A549 (cell line): ENCODE measurements around the gene C21orf58. TPM values are rescaled to one million over a fixed set of nuclear protein-coding genes. Genes with fewer than 3 reads are reported as not detected.

Experiments used
- ATOH8 ChIP-seq: fragments of 250-450 bp; sonication (Bioruptor Pico); IDR thresholded peaks from 2 replicates; pipeline ENCODE4 v1.5.0; 2020; ENCODE audit warnings: low read depth, mild to moderate bottlenecking, moderate library complexity
- BHLHE40 ChIP-seq: IDR thresholded peaks from 2 replicates; pipeline ENCODE4 v1.6.1; 2012; ENCODE audit warnings: low read depth, low read length, inconsistent platforms
- CBX8 ChIP-seq: fragments of 200-600 bp; sonication (generic); IDR thresholded peaks from 2 replicates; pipeline ENCODE4 v1.6.1; 2016
- CHD4 ChIP-seq: fragments of 200-600 bp; sonication (generic); IDR thresholded peaks from 2 replicates; pipeline ENCODE4 v1.6.1; 2016; ENCODE audit warnings: antibody characterized with exemption, mild to moderate bottlenecking, borderline replicate concordance
- E2F6 ChIP-seq: IDR thresholded peaks from 2 replicates; pipeline ENCODE4 v1.6.1; 2012; ENCODE audit warnings: low read depth, borderline replicate concordance
- ESRRA ChIP-seq: fragments of 150-350 bp; IDR thresholded peaks from 2 replicates; pipeline ENCODE4 v1.6.1; 2014; ENCODE audit warnings: mild to moderate bottlenecking, low read length, borderline replicate concordance
- FOSL2 ChIP-seq, 2 experiments: fragments of 450-650 bp in 1 of 2; fragments of >200 bp in 1 of 2; sonication (Bioruptor Twin) in 1 of 2; formaldehyde crosslinking; IDR thresholded peaks; 2 replicates each; pipeline versions ENCODE4 v1.5.0 to v1.6.1; 2016 to 2020; ENCODE audit warnings: mild to moderate bottlenecking in 1 of 2, moderate library complexity in 1 of 2
- FOXS1 ChIP-seq: fragments of 250-450 bp; sonication (Bioruptor Pico); IDR thresholded peaks from 2 replicates; pipeline ENCODE4 v1.5.0; 2020; ENCODE audit warnings: mild to moderate bottlenecking, moderate library complexity
- GATA3 ChIP-seq: IDR thresholded peaks from 2 replicates; pipeline ENCODE4 v1.6.1; 2012; ENCODE audit warnings: borderline replicate concordance
- HEYL ChIP-seq: fragments of 250-450 bp; sonication (Bioruptor Pico); IDR thresholded peaks from 2 replicates; pipeline ENCODE4 v1.8.0; 2021; ENCODE audit warnings: mild to moderate bottlenecking, moderate library complexity
- HOXB13 ChIP-seq: fragments of 250-450 bp; sonication (Bioruptor Pico); IDR thresholded peaks from 2 replicates; pipeline ENCODE4 v1.5.0; 2020; ENCODE audit warnings: low read depth, mild to moderate bottlenecking, moderate library complexity
- JUN ChIP-seq, 2 experiments: fragments of >200 bp; sonication (Bioruptor Twin); formaldehyde crosslinking; IDR thresholded peaks; 2 replicates in 1 of 2; 3 replicates in 1 of 2; pipeline ENCODE4 v1.6.1; 2016 to 2017
- KDM5A ChIP-seq: fragments of 200-600 bp; sonication (generic); IDR thresholded peaks from 2 replicates; pipeline ENCODE4 v1.6.1; 2016; ENCODE audit warnings: antibody characterized with exemption, mild to moderate bottlenecking
- MAZ ChIP-seq: fragments of 150-350 bp; IDR thresholded peaks from 2 replicates; pipeline ENCODE4 v1.6.1; 2014; ENCODE audit warnings: antibody characterized with exemption, low read depth, low read length, borderline replicate concordance
- MYC ChIP-seq: IDR thresholded peaks from 2 replicates; pipeline ENCODE4 v1.6.1; 2012; ENCODE audit warnings: mild to moderate bottlenecking, inconsistent platforms, low read length, improper control_type of control experiment, borderline replicate concordance
- NR3C1 ChIP-seq: fragments of >200 bp; sonication (Bioruptor Twin); formaldehyde crosslinking; IDR thresholded peaks from 3 replicates; pipeline ENCODE4 v1.6.1; 2017
- POLR2A ChIP-seq: IDR thresholded peaks from 2 replicates; pipeline ENCODE4 v1.6.1; 2012; ENCODE audit warnings: mild to moderate bottlenecking, low read length
- POLR2AphosphoS2 ChIP-seq: conservative IDR thresholded peaks from 2 replicates; pipeline ENCODE4 v1.6.1; 2012; ENCODE audit warnings: low read length, improper control_type of control experiment, inconsistent platforms
- RNF2 ChIP-seq: fragments of 200-600 bp; sonication (generic); IDR thresholded peaks from 2 replicates; pipeline ENCODE4 v1.6.1; 2016; ENCODE audit warnings: low read depth, mild to moderate bottlenecking, antibody characterized with exemption, moderate library complexity, borderline replicate concordance
- SMC3 ChIP-seq: fragments of >200 bp; sonication (Bioruptor Twin); formaldehyde crosslinking; IDR thresholded peaks from 3 replicates; pipeline ENCODE4 v1.6.1; 2018; ENCODE audit warnings: inconsistent platforms
- SREBF2 ChIP-seq: fragments of 450-650 bp; IDR thresholded peaks from 2 replicates; pipeline ENCODE4 v1.6.1; 2014; ENCODE audit warnings: mild to moderate bottlenecking, moderate library complexity
- ZC3H11A ChIP-seq: fragments of 450-650 bp; IDR thresholded peaks from 2 replicates; pipeline ENCODE4 v1.6.1; 2014; ENCODE audit warnings: antibody characterized with exemption, mild to moderate bottlenecking
- ZNF302 ChIP-seq: fragments of 250-450 bp; sonication (Bioruptor Pico); IDR thresholded peaks from 2 replicates; pipeline ENCODE4 v1.9.0; 2021; ENCODE audit warnings: inconsistent platforms, mild to moderate bottlenecking, moderate library complexity
- polyA plus RNA-seq, 4 experiments: library from polyadenylated mRNA; depleted of rRNA in 3 of 4; stranded (reverse); fragments of >200 nt; fragmentation: RNase III in 1 of 4; extraction: RNeasy Plus Mini Kit Qiagen cat#74134 plus additional on column Dnase treatment in 1 of 4; gene quantifications; 2 replicates in 3 of 4; 3 replicates in 1 of 4; pipeline ENCODE4 v1.2.3, GENCODE V29; 2011 to 2017
- TF ChIP-seq, protein P1 (sequence below): IDR thresholded peaks from 2 replicates; pipeline ENCODE4 v1.6.1; 2012
- TF ChIP-seq, protein P2 (sequence below): IDR thresholded peaks from 2 replicates; pipeline ENCODE4 v1.6.1; 2012
- TF ChIP-seq, protein P3 (sequence below): fragments of >200 bp; sonication (Bioruptor Twin); formaldehyde crosslinking; IDR thresholded peaks from 3 replicates; pipeline ENCODE4 v1.5.1; 2016
- TF ChIP-seq, protein P4 (sequence below): fragments of >200 bp; sonication (Bioruptor Twin); formaldehyde crosslinking; IDR thresholded peaks from 2 replicates; pipeline ENCODE4 v1.6.1; 2016

Gene C21orf58
- polyA plus RNA-seq, 2 of the 4 experiments (the other 2 are of a cell fraction): 3.2 to 8.5 TPM

DNA sequence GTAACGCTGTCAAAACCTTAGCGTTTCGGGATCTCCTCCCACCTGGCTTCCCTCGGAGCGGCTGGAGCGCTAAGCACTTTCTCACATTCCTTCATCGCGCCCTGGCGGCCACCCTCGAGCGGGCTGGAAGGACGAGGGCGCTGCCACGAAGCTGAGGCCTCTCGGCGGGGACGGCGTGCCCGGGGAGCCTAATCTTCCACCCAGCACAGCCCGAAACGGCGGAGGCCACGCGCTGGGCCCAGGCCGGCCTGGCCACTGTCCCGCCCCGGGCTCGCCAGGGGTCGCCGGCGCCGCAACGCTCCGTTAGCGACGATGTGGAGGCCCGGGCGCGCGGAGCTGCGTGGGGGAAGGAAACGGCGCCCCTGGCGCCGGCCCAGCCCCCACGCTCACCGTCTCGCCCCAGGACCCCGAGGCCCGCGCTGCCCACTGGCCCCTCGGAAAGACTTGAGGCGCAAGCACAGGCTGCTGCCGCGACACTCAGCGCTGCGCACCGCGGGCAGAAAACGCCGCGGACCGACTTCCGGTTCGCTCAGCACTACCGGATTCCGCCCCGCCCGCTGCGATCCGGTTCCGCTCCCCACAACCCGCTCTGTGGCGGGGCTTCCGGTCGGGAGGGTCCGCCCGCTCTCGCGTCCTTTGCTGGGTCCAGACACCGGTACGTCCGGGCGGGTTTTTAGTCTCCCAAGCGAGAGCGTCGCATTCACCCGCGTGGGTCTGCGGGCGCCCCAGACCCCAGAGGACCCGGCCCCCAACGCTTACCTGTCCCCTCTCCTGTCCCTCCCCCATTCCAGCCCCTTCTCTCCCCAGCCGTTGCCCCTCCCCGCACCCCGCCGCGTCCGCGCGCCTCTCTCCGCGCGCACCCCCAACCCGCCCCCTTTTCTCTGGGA lies 37.7 kb downstream of the C21orf58 start, which contains the start of gene YBEY (continued):
- TF ChIP-seq ATOH8 (CRISPR knock-in tag) (no peak), BHLHE40 (no peak), ZNF302 (CRISPR knock-in tag) (no peak), ZC3H11A (no peak), SREBF2 (no peak), NR3C1 (no peak), POLR2A (peak; percentile 73), E2F6 (0 out of 2 replicates have a peak, but pooled peaks have one; percentile 48), ESRRA (no peak), KDM5A (peak; percentile 72; the same call in 1 of the 2 replicates), JUN (IDR thresholded peaks at IDR 0.05) (peak; percentile 73 to 86; a peak in 4 of 5 replicates), CHD4 (no peak), HEYL (CRISPR knock-in tag) (no peak), RNF2 (no peak), CBX8 (no peak), FOSL2 (IDR thresholded peaks at IDR 0.05) (no peak), FOSL2 (CRISPR knock-in tag; IDR thresholded peaks at IDR 0.05) (no peak), MAZ (peak; percentile 77; the same call in 1 of the 2 replicates), POLR2AphosphoS2 (no peak), SMC3 (no peak), FOXS1 (no peak), HOXB13 (CRISPR knock-in tag) (no peak), GATA3 (peak; percentile 14; the same call in 1 of the 2 replicates), MYC (peak; percentile 71)
- TF ChIP-seq, protein P1, sequence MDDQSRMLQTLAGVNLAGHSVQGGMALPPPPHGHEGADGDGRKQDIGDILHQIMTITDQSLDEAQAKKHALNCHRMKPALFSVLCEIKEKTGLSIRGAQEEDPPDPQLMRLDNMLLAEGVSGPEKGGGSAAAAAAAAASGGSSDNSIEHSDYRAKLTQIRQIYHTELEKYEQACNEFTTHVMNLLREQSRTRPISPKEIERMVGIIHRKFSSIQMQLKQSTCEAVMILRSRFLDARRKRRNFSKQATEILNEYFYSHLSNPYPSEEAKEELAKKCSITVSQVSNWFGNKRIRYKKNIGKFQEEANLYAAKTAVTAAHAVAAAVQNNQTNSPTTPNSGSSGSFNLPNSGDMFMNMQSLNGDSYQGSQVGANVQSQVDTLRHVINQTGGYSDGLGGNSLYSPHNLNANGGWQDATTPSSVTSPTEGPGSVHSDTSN: no peak
- TF ChIP-seq, protein P2, sequence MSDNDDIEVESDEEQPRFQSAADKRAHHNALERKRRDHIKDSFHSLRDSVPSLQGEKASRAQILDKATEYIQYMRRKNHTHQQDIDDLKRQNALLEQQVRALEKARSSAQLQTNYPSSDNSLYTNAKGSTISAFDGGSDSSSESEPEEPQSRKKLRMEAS: peak; percentile 83
- TF ChIP-seq, protein P3, sequence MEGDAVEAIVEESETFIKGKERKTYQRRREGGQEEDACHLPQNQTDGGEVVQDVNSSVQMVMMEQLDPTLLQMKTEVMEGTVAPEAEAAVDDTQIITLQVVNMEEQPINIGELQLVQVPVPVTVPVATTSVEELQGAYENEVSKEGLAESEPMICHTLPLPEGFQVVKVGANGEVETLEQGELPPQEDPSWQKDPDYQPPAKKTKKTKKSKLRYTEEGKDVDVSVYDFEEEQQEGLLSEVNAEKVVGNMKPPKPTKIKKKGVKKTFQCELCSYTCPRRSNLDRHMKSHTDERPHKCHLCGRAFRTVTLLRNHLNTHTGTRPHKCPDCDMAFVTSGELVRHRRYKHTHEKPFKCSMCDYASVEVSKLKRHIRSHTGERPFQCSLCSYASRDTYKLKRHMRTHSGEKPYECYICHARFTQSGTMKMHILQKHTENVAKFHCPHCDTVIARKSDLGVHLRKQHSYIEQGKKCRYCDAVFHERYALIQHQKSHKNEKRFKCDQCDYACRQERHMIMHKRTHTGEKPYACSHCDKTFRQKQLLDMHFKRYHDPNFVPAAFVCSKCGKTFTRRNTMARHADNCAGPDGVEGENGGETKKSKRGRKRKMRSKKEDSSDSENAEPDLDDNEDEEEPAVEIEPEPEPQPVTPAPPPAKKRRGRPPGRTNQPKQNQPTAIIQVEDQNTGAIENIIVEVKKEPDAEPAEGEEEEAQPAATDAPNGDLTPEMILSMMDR: no peak
- TF ChIP-seq, protein P4, sequence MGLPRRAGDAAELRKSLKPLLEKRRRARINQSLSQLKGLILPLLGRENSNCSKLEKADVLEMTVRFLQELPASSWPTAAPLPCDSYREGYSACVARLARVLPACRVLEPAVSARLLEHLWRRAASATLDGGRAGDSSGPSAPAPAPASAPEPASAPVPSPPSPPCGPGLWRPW: no peak
